Pancreas (tissue), 10 donors: ENCODE data around the gene SDK1. TPM values are rescaled to one million over a fixed set of nuclear protein-coding genes. Genes with fewer than 3 reads are reported as not detected.

ENCODE experiments used
- ATAC-seq, 4 donors: fragments of 200-7000 bp; cut with Tn5 transposase; one replicate each; pipeline versions ENCODE4 v1.8.0 to v1.9.1; 2020; ENCODE audit warnings: mild to moderate bottlenecking in 4 of 4, moderate library complexity in 4 of 4
- DNase-seq, 6 donors: peaks; one replicate each; pipeline ENCODE4 v3.0.0-alpha.2; 2020
- FAIRE-seq: peaks from 2 replicates; lab custom pipeline; 2012; peaks lifted over from hg19 to GRCh38; lab: Jason Lieb, UNC
- H3K27ac ChIP-seq, 4 donors: fragments of 200-600 bp; sonication (generic); 1 replicate in 3 of 4; 2 replicates in 1 of 4; pipeline versions ENCODE4 v1.5.0 to v1.8.0; 2020
- H3K27me3 ChIP-seq, 4 donors: fragments of 200-600 bp; one replicate each; pipeline ENCODE4 v1.8.0; 2021
- H3K36me3 ChIP-seq, 3 donors: fragments of 200-600 bp; sonication (generic) in 1 of 3; one replicate each; pipeline versions ENCODE4 v1.5.0 to v1.8.0; 2020 to 2021
- H3K4me1 ChIP-seq, 3 donors: fragments of 200-600 bp; one replicate each; pipeline ENCODE4 v1.8.0; 2021
- H3K4me3 ChIP-seq, 4 donors: fragments of 200-600 bp; sonication (generic) in 2 of 4; one replicate each; pipeline versions ENCODE4 v1.5.0 to v1.8.0; 2020 to 2021
- H3K9me3 ChIP-seq, 4 donors: fragments of 200-600 bp; one replicate each; pipeline ENCODE4 v1.8.0; 2021
- CTCF ChIP-seq, 4 donors: fragments of 200-600 bp; sonication (generic) in 3 of 4; IDR thresholded peaks; one replicate each; pipeline versions ENCODE4 v1.5.0 to v1.8.0; 2021; ENCODE audit warnings: antibody characterized with exemption in 4 of 4
- WGBS, 2 donors: extraction: QIAGEN DNeasy Blood & Tissue Kit; methylation state at CpG; one replicate each; pipeline ENCODE4 v1.1.7; 2013; 5-methylcytosine and 5-hydroxymethylcytosine counted together
- intact Hi-C, 3 donors: fragments of 100-400 bp; cut with DNase I; formaldehyde crosslinking; loops; one replicate each; pipeline versions ENCODE4 v1.11.1 to v1.14.2; 2022
- polyA plus RNA-seq, 2 donors: library from polyadenylated mRNA; stranded (reverse); fragments of 200-250 nt; gene quantifications; one replicate each; pipeline ENCODE4 v1.2.3, GENCODE V29; 2013
- total RNA-seq, 6 donors: library from RNA; stranded (reverse); fragmentation: NEBNext Ultra II Directional in 4 of 6; extraction: Animal tissue kit (Norgen Biotek cat#: 25700) in 4 of 6; gene quantifications; one replicate each; pipeline versions ENCODE4 v1.2.1 to v1.2.4, GENCODE V29; 2021 to 2023
- donor health status: healthy with polysubstance abuse.
- donor health status: DM: no; HTN: no; CAD: no; lungs with moderate emphysema.
- donor health status: DM: no; HTN: no; CAD: no.
- donor health status: control.
- donor health status: control.
- donor health status: Bipolar disorder and iron deficiency.
- donor health status: DM: yes; HTN: yes; CAD: no.
- donor health status: DM: no; HTN: no; CAD: no.
- donor health status: DM: no; HTN: no; CAD: no.
- donor health status: DM: yes; HTN: yes; CAD: no.

SDK1 gene
- total and polyA plus RNA-seq, 8 donors: 10.8 to 30.8 (median 19.8) TPM

GRCh38 chr7:4068286-4068685, 767.2 kb downstream of the SDK1 start:
- H3K27ac ChIP-seq: no peak overlapping the region
- H3K36me3 ChIP-seq: peaks cover 0 to 4% (median 0%) of the 10 kb centered on the region in 3 donors
- 94 to 96% methylated on average over 7 of the region's 7 CpGs for WGBS, 2 donors
- no peaks in the 10 kb centered on the region for H3K9me3 ChIP-seq
- intact Hi-C loops: no loop called here
- no peak for FAIRE-seq
- H3K27me3 ChIP-seq: no peaks in the 10 kb centered on the region
- no peak for TF ChIP-seq CTCF (IDR thresholded peaks at IDR 0.05)
- H3K4me1 ChIP-seq: no peaks in the 10 kb centered on the region
- H3K4me3 ChIP-seq: no peak overlapping the region
- no peak for ATAC-seq
- DNase-seq: no peak

- DNase-seq (no peak), ATAC-seq (no peak), FAIRE-seq (no peak)
- Histone ChIP-seq H3K4me3 (no peak overlapping the region), H3K4me1 (no peaks in the 10 kb centered on the region), H3K9me3 (no peaks in the 10 kb centered on the region), H3K36me3 (peaks cover 0 to 4% (median 0%) of the 10 kb centered on the region in 3 donors), H3K27ac (no peak overlapping the region), H3K27me3 (no peaks in the 10 kb centered on the region)
- WGBS, 2 donors: 91 to 93% methylated on average over 23 of the region's 23 CpGs
- no peak for TF ChIP-seq CTCF (IDR thresholded peaks at IDR 0.05)
- intact Hi-C loops: no loop called here
Measured at GRCh38 chr7:4069268-4070095, 768.4 kb downstream of the SDK1 start.

- intact Hi-C loops: no loop called here
- TF ChIP-seq CTCF (IDR thresholded peaks at IDR 0.05): no peak
- H3K9me3 ChIP-seq: no peaks in the 10 kb centered on the region
- no peaks in the 10 kb centered on the region for H3K4me1 ChIP-seq
- WGBS, 2 donors: 92 to 95% methylated on average over 7 of the region's 7 CpGs
- H3K27ac ChIP-seq: no peak overlapping the region
- DNase-seq (no peak), ATAC-seq (no peak), FAIRE-seq (no peak)
- no peak overlapping the region for H3K4me3 ChIP-seq
- peaks cover 0 to 4% (median 0%) of the 10 kb centered on the region in 3 donors for H3K36me3 ChIP-seq
- no peaks in the 10 kb centered on the region for H3K27me3 ChIP-seq
Measured at GRCh38 chr7:4070214-4070613, 769.2 kb downstream of the SDK1 start.

- Histone ChIP-seq H3K4me1 (no peaks in the 10 kb centered on the region), H3K27me3 (no peaks in the 10 kb centered on the region), H3K4me3 (no peak overlapping the region), H3K36me3 (peaks cover 0 to 4% (median 0%) of the 10 kb centered on the region in 3 donors), H3K9me3 (no peaks in the 10 kb centered on the region), H3K27ac (no peak overlapping the region)
- FAIRE-seq: no peak
- no peak for ATAC-seq
- intact Hi-C loops: no loop called here
- TF ChIP-seq CTCF (IDR thresholded peaks at IDR 0.05): no peak
- DNase-seq: no peak
- WGBS, 2 donors: 88 to 89% methylated on average over 11 of the region's 11 CpGs
Measured at GRCh38 chr7:4071370-4072058, 770.5 kb downstream of the SDK1 start.
